ENCODE measurements around the gene GIMAP2.

- no peak for TF ChIP-seq TIGD3 (CRISPR knock-in tag; IDR thresholded peaks at IDR 0.05; ENCODE audit: borderline replicate concordance)
- TF ChIP-seq GABPA (IDR thresholded peaks at IDR 0.05; ENCODE audit: low read depth, low read length) = no peak
- TF ChIP-seq GABPA (CRISPR knock-in tag; IDR thresholded peaks at IDR 0.05; ENCODE audit: low read depth) = no peak
- no peak for TF ChIP-seq POLR2AphosphoS5 (IDR thresholded peaks at IDR 0.05; ENCODE audit: low read depth, low read length)
- no peak for TF ChIP-seq ZBTB7A (CRISPR knock-in tag; IDR thresholded peaks at IDR 0.05)
- no peak for TF ChIP-seq EZH2 (conservative IDR thresholded peaks at IDR 0.05; ENCODE audit: low read depth, low read length)
Measured at GRCh38 chr7:150733482-150734095, 48.1 kb downstream of the GIMAP2 start.
